GM19351 (cell line): ENCODE results near the gene ALDOB.

ENCODE experiments used
- ATAC-seq: cut with Tn5 transposase; IDR thresholded peaks from one replicate; pipeline ENCODE4 v1.9.1; 2021; ENCODE audit warnings: mild to moderate bottlenecking, moderate library complexity; ENCODE audit not compliant: unreplicated experiment

Gene ALDOB

GRCh38 chr9:101427957-101428655 is 7.5 kb downstream of the ALDOB start:
- peak; percentile 76 for ATAC-seq

DNA sequence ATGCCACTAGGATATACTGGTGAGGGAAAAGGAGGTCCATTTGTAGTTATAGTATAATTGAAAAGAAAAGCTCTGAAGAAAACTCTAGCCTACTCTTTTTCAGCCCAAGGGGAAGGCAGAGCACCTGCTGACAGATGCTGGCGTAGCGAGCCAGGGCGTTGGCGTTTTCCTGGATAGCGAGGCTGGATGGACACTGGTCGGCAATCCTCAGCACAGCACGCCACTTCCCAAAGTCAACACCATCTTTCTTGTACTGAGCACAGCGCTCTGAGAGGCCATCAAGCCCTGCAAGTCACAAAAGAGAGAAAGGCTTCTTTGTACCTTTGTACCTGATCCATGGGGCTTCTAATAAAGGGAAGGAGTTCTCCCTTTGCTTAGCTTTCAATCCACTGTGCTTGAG is 8.2 kb downstream of the ALDOB start:
- no peak for ATAC-seq

DNA sequence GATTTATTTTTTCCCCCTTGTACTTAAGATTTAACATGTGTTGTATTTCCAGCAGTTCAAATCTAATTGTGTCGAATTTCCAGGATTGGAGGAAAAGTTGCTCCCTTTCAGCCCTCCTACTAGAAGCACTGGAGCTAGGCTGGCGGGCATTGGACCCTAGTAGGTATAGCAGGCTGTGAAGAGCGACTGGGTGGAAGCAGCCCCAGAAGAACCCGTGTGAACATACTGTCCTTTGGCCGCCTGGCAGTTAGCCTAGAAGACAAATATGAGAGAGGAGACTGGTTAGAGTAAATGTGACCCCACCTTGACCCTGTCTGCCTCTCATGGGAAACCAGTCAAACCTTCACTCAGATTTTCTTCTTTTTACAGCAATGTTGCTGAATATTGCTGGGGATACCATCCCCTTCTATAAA is 13.9 kb downstream of the ALDOB start:
- ATAC-seq: no peak

DNA sequence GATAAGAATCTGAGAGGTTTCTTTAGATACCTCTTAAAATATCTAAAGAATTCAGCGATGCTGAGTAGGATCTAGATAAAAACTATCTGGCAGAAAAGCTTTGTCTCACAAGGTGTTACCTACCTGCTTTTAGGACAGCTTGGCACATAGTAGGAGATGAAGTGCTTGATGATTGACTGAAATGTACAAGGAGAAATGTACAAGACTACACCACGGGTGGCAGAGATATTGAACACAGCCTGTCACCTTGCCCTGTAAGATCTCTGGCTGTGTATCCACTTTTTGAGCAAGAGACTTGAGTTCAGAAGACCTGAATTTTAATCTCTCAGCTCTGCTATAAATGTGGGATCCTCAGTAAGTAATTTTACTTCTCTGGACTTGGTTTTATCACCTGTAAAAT is 15.7 kb downstream of the ALDOB start:
- ATAC-seq: no peak

GRCh38 chr9:101418518-101419430 is 16.8 kb downstream of the ALDOB start:
- ATAC-seq: no peak

DNA sequence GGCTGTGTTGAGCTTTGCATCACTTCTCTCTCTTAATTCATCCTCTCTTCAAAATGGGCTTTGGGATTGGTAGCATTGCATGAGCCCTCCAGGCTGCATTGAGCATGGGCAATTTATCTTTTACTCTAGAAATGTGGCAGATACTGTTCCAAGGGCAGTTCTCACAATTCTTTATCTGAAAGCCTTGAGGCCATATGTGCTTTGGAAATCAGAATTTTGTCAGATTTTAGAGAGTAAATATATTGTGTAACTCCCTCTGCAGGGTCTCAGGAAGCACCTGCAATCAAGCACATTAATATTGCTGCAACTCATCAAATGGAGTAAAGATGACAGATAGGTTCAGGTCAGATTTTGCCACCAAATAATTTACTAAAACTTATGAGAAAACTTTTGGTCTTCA is 17.6 kb downstream of the ALDOB start:
- no peak for ATAC-seq

- no peak for ATAC-seq
Observed at GRCh38 chr9:101417389-101417788, 18.2 kb downstream of the ALDOB start.

- ATAC-seq: no peak
Observed at GRCh38 chr9:101415578-101415977, 20.0 kb downstream of the ALDOB start.

- ATAC-seq: no peak
Observed at GRCh38 chr9:101414839-101415238, 20.7 kb downstream of the ALDOB start.

DNA sequence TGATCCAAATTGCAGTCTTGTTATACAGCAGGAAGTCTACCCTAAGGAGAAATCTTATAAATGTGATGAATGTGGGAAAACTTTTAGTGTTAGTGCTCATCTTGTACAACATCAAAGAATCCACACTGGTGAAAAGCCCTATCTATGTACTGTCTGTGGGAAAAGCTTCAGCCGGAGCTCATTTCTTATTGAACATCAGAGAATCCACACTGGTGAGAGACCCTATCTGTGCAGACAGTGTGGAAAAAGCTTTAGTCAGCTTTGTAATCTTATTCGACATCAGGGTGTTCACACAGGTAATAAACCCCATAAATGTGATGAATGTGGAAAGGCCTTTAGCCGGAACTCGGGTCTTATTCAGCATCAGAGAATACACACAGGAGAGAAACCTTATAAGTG is 26.5 kb downstream of the ALDOB start:
- ATAC-seq: no peak

- no peak for ATAC-seq
Observed at GRCh38 chr9:101408374-101409078, 27.0 kb downstream of the ALDOB start.

DNA sequence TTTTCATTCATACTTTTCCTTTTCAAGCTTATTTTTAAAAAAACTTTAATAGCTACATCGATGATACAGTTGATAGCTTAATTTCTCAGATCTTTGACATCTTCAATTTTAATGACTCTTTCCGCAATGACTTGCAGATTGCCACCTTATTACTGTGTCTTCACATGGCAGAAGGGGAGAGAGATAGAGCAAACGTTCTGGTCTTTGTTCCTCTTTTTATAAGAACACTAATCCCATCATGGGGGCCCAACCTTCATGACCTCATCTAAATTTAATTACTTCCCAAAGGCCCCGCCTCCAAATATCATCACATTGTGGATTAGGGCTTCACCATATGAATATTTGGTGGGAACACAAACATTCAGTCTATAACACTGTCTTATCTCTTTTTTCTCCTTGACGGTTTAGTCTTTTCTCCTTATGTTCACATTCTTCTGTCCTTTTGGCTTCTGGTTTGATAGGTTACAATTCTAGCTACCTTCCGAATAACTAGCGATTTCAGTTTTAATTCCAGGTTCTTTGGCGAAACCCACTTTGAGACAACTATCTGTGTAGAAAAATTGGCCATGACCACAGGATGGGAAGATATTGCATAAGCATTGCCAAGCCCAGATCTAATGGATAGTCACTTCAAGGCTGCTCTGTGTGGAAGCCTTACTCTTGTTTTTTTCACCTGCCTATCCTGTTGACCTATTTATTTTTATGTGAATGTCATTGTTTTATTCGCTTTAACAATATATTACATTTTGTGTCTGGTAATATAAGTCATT is 31.9 kb downstream of the ALDOB start:
- ATAC-seq: no peak

DNA sequence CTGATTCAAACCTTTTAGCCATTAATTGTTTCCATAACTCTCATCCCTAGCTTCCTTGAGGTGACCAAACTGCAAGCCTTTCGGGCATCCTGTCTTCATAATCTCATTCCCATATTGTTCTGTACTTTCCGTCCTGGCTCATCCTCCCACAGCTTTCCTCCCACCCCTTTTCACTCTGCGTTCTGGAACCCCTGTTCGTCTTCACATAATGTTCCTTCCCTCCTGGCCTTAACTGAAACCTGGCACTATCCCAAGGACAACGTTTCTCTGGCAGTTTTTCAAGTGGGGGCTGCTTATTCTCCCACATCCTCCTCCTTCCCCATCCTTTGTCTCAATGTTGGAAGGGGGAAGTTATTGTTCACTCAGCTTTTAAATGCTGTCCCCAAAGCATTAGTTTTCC is 35.5 kb downstream of the ALDOB start:
- no peak for ATAC-seq

GRCh38 chr9:101399643-101399970 is 36.0 kb downstream of the ALDOB start:
- no peak for ATAC-seq

DNA sequence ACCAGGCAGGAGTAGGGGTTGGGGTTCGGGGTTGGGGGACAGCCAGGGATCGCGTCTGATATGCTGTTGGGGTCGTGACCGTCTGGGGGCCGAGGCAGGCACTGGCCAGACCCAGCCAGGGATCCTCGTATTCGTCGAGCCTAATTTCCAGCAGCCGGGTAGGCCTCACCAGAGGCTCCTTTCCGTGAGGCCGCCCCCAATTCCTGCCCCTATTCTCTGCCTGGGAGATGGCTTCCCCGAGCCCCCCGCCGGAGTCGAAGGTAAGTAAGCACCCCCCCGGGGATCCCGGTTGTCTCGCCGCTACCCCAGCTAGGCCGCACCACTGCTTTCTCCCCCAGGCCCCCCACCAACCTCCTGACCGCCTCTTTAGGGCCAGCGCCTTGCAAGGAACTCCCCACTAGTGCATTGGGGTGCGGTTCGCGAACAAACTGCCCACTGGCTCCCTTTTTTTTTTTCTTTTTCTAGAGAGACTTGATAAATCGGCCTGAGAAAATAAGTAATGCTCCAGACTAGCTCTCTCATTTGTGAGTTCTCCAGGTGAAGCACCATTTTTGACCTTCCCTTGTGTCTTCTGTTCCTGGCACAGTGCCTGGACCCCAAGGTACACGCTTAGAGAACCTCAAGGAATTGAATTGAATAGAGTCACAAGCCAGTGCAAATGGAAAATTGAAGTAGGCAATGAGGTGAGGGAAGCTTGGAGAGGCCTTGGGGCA is 36.5 kb downstream of the ALDOB start:
- peak; percentile 1 for ATAC-seq

GRCh38 chr9:101398068-101398929 is 37.3 kb downstream of the ALDOB start, which contains the start of the genes MRPL50 and ZNF189:
Gene MRPL50, minus strand, starts transcription at chr9:101398618. Its CDS starts 26 bp downstream, at chr9:101398592.
Gene ZNF189, plus strand, starts transcription at chr9:101398851. Its CDS starts 306 bp downstream, at chr9:101399157.
- ATAC-seq: peak; percentile 94

- ATAC-seq: no peak
Observed at GRCh38 chr9:101397746-101398067, 37.9 kb downstream of the ALDOB start.

- ATAC-seq: no peak
Observed at GRCh38 chr9:101394687-101395086, 40.9 kb downstream of the ALDOB start.

DNA sequence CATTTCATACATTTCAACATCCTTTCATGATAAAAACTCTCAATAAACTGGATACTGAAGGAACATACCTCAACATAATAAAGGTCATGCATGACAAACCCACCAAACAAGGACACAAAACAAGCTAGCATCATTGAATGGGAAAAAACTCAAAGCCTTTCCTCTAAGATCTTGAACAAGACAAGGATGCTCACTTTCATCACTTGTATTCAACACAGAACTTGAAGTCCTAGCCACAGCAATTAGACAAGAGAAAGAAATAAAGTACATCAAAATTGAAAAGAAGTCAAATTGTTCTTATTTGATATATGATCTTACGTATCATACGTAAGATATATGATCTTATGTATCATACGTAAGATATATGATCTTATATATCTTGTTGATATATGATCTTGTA is 42.4 kb downstream of the ALDOB start:
- ATAC-seq: no peak
